ENCODE data around the gene PRR12.

The PRR12 gene

GRCh38 chr19:49557641-49558325 is 33.2 kb upstream of the PRR12 start:
- FAIRE-seq: no peak
- TF ChIP-seq CTCF (IDR thresholded peaks at IDR 0.05; ENCODE audit: insufficient read depth, missing control alignments): no peak
- no peak for DNase-seq (ENCODE audit: insufficient read length, low spot score)

- FAIRE-seq: no peak
- DNase-seq (ENCODE audit: insufficient read length, low spot score): no peak
- TF ChIP-seq CTCF (IDR thresholded peaks at IDR 0.05; ENCODE audit: insufficient read depth, missing control alignments): no peak
These were observed 32.4 kb upstream of the PRR12 start for GRCh38 chr19:49558591-49558990.

- FAIRE-seq (no peak), DNase-seq (ENCODE audit: insufficient read length, low spot score) (no peak)
- no peak for TF ChIP-seq CTCF (IDR thresholded peaks at IDR 0.05; ENCODE audit: insufficient read depth, missing control alignments)
These were observed 31.5 kb upstream of the PRR12 start for GRCh38 chr19:49559443-49559842.

- no peak for TF ChIP-seq CTCF (IDR thresholded peaks at IDR 0.05; ENCODE audit: insufficient read depth, missing control alignments)
- FAIRE-seq (no peak), DNase-seq (ENCODE audit: insufficient read length, low spot score) (no peak)
These were observed 31.1 kb upstream of the PRR12 start for GRCh38 chr19:49559928-49560327.

- no peak for TF ChIP-seq CTCF (IDR thresholded peaks at IDR 0.05; ENCODE audit: insufficient read depth, missing control alignments)
- FAIRE-seq (no peak), DNase-seq (ENCODE audit: insufficient read length, low spot score) (no peak)
These were observed 30.6 kb upstream of the PRR12 start for GRCh38 chr19:49560358-49560900.

GRCh38 chr19:49564616-49565045 is 26.4 kb upstream of the PRR12 start:
- FAIRE-seq (no peak), DNase-seq (ENCODE audit: insufficient read length, low spot score) (no peak)
- TF ChIP-seq CTCF (IDR thresholded peaks at IDR 0.05; ENCODE audit: insufficient read depth, missing control alignments): no peak

GRCh38 chr19:49565261-49565660 is 25.7 kb upstream of the PRR12 start:
- TF ChIP-seq CTCF (IDR thresholded peaks at IDR 0.05; ENCODE audit: insufficient read depth, missing control alignments): no peak
- no peak for DNase-seq (ENCODE audit: insufficient read length, low spot score)
- FAIRE-seq: no peak

Measured in D721Med (cell line).